Body of pancreas (tissue), 4 donors: ENCODE data around the gene PSMD6. TPM values are rescaled to one million over a fixed set of nuclear protein-coding genes. Genes with fewer than 3 reads are reported as not detected.

Experiments used
- ATAC-seq: fragments of 150-250 bp; one replicate; pipeline ENCODE4 v1.9.1; 2016
- DNase-seq, 4 donors: peaks; one replicate each; pipeline ENCODE4 v3.0.0-alpha.2; 2019
- H3K27ac ChIP-seq, 4 donors: fragments of 200-600 bp; sonication (generic); 1 replicate in 3 of 4; 2 replicates in 1 of 4; pipeline versions ENCODE4 v1.5.1 to v1.6.1; 2016 to 2019; ENCODE audit warnings: mild to moderate bottlenecking in 1 of 4, mixed read lengths in 1 of 4, moderate library complexity in 1 of 4
- H3K27me3 ChIP-seq, 2 donors: fragments of 200-600 bp; sonication (generic); one replicate each; pipeline ENCODE4 v1.6.0; 2016; ENCODE audit warnings: mild to moderate bottlenecking in 1 of 2
- H3K36me3 ChIP-seq, 2 donors: fragments of 200-600 bp; sonication (generic); replicated peaks in 1 of 2; 2 replicates each; pipeline ENCODE4 v1.5.1; 2016; ENCODE audit warnings: low read depth in 2 of 2; ENCODE audit not compliant: insufficient read depth in 1 of 2
- H3K4me1 ChIP-seq: fragments of 200-600 bp; sonication (generic); one replicate; pipeline ENCODE4 v1.6.0; 2016
- H3K4me3 ChIP-seq, 2 donors: fragments of 200-600 bp; sonication (generic); 1 replicate in 1 of 2; 2 replicates in 1 of 2; pipeline ENCODE4 v1.5.1; 2016 to 2019
- H3K9me3 ChIP-seq, 3 donors: fragments of 200-600 bp; sonication (generic); 1 replicate in 2 of 3; 2 replicates in 1 of 3; pipeline ENCODE4 v1.5.1; 2016
- POLR2A ChIP-seq, 3 donors: fragments of 450-650 bp; IDR thresholded peaks; one replicate each; pipeline ENCODE4 v1.6.1; 2016; ENCODE audit warnings: antibody characterized with exemption in 3 of 3, mild to moderate bottlenecking in 2 of 3
- WGBS, 2 donors: methylation state at CpG; one replicate each; pipeline ENCODE4 v1.1.5; 2017; 5-methylcytosine and 5-hydroxymethylcytosine counted together
- intact Hi-C: fragments of 100-400 bp; cut with DNase I; formaldehyde crosslinking; loops from one replicate; pipeline ENCODE4 v1.15.1; 2023
- total RNA-seq, 2 donors: library from RNA; depleted of rRNA; stranded (reverse); fragments of >200 nt; gene quantifications; one replicate each; pipeline ENCODE4 v1.1.0, GENCODE V29; 2016
- TF ChIP-seq, protein P1 (sequence below), 7 experiments: fragments of 450-650 bp in 4 of 7; fragments of 200-600 bp in 3 of 7; sonication (generic) in 3 of 7; IDR thresholded peaks; one replicate each; pipeline ENCODE4 v1.5.1; 2016 to 2019; ENCODE audit warnings: antibody characterized with exemption in 7 of 7

The PSMD6 gene
- total RNA-seq, 2 donors from 2014 or later: 88.7 to 98.3 TPM

DNA sequence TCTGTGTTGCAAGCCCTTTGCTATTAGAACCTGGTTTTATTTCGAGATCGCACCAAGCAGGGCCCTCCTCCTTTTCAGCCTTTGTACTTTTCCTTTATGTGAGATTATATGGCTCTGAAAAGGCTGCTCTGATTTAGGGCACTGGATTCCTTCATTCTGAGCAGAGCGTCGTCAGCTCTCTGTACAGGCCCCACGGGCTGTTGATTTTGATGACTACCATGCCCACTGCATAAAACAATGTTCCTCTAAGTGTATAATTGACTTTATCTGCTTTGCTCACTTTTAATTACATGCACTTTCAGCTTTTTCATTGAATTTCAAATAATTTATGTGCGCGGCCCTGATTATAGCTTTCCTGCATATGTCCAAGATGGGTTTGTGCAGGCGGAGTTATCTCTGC is 4.4 kb upstream of the PSMD6 start:
- TF ChIP-seq, protein P1, sequence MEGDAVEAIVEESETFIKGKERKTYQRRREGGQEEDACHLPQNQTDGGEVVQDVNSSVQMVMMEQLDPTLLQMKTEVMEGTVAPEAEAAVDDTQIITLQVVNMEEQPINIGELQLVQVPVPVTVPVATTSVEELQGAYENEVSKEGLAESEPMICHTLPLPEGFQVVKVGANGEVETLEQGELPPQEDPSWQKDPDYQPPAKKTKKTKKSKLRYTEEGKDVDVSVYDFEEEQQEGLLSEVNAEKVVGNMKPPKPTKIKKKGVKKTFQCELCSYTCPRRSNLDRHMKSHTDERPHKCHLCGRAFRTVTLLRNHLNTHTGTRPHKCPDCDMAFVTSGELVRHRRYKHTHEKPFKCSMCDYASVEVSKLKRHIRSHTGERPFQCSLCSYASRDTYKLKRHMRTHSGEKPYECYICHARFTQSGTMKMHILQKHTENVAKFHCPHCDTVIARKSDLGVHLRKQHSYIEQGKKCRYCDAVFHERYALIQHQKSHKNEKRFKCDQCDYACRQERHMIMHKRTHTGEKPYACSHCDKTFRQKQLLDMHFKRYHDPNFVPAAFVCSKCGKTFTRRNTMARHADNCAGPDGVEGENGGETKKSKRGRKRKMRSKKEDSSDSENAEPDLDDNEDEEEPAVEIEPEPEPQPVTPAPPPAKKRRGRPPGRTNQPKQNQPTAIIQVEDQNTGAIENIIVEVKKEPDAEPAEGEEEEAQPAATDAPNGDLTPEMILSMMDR (IDR thresholded peaks at IDR 0.05): no peak
- Histone ChIP-seq H3K4me1 (peaks cover 12% of the 10 kb centered on the region), H3K27ac (no peak overlapping the region), H3K4me3 (no peak overlapping the region), H3K36me3 (no peaks in the 10 kb centered on the region), H3K9me3 (no peaks in the 10 kb centered on the region), H3K27me3 (no peaks in the 10 kb centered on the region)
- intact Hi-C loops: no loop called here
- DNase-seq (no peak), ATAC-seq (no peak)
- 78 to 81% methylated on average over 8 of the region's 8 CpGs for WGBS, 2 donors

DNA sequence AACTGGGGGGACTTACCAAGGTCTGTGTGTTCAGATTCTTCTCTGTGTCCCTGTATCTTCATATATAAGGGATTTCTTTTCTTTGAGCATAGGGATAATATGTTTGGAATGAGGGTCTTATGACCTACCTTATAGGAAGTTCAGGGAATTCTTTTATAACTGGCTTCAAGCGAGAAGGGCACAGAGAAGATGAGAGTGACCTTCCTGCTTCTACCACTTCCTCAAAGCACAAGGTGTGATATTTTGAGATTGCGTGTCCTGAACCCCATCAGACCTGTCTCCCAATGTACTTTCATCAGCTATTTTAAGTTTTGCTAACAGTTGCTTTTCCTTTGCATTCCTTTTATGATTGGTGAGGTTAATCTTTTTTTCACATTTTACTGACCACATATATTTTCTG is 3.1 kb upstream of the PSMD6 start:
- TF ChIP-seq POLR2A (IDR thresholded peaks at IDR 0.05): no peak
- TF ChIP-seq, protein P1 (IDR thresholded peaks at IDR 0.05): no peak
- Histone ChIP-seq H3K27ac (no peak overlapping the region), H3K27me3 (no peaks in the 10 kb centered on the region), H3K36me3 (no peaks in the 10 kb centered on the region), H3K9me3 (no peaks in the 10 kb centered on the region), H3K4me1 (peaks cover 12% of the 10 kb centered on the region), H3K4me3 (no peak overlapping the region)
- 70 to 87% methylated on average over 2 of the region's 2 CpGs for WGBS, 2 donors
- DNase-seq (no peak), ATAC-seq (no peak)
- intact Hi-C loops: no loop called here

DNA sequence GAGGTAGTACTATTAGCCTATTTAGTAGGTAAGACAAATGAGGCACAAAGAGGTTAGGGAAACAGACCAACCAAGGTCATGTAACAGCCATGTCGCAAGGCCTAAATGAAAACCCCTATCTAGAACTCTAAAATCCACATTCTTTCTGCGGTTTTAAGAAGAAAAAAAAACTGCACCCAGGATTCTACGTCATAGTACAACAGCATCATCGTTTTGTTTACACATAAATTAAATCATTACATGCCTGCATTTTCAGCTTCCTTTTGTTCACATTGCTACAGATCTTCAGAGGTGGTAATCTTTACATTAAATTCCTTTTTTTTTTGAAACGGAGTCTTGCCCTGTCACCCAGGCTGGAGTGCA is 548 bp upstream of the PSMD6 start:
- Histone ChIP-seq H3K4me1 (peaks cover 6% of the 10 kb centered on the region), H3K36me3 (no peaks in the 10 kb centered on the region), H3K27me3 (no peaks in the 10 kb centered on the region), H3K9me3 (no peaks in the 10 kb centered on the region), H3K4me3 (no peak overlapping the region), H3K27ac (peak overlapping the region in 3 of 4 donors; percentile 87 to 93 (median 90))
- TF ChIP-seq POLR2A (IDR thresholded peaks at IDR 0.05): no peak
- TF ChIP-seq, protein P1 (IDR thresholded peaks at IDR 0.05): no peak
- ATAC-seq (no peak), DNase-seq (no peak)
- intact Hi-C loops: no loop called here
- WGBS, 2 donors: 40 to 41% methylated on average over 5 of the region's 5 CpGs

DNA sequence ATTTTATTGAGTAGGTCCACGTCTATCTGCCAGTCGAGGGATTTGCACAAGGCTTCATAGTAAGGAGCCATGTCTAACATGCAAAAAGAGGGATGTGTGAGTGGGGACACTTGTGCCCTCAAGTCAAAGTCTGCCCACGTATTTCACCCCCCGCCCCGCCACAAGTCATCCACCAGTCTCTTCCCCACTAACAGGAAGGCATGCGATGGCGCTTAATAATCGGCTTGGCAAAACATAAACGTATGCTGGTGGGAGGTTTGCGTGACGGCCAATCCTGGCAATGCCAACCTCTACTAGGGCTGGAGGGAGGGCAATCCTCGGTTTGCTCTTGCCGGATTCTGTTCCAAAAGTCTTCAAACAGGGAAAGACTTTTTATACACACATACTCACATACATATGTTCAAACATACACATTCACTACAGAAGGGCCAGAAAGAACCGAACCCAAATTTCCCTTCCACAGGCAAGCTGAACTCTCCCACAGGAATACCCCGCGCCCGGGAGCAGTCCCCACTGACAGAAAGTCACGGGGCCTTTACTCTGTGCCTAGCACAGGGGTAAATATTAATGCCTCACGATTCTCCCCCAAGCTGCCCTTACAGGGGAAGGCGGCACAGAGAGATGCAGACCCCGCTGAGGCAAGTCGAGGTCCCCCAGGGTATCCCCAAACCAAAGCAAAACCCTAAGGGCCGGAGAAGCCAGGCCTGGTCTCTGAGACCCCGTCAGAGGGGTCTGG is 675 bp downstream of the PSMD6 start:
- Histone ChIP-seq H3K9me3 (no peaks in the 10 kb centered on the region), H3K4me3 (peak overlapping the region; percentile 66), H3K27ac (peak overlapping the region; percentile 79 to 93 (median 88)), H3K4me1 (peaks cover 14% of the 10 kb centered on the region), H3K27me3 (no peaks in the 10 kb centered on the region), H3K36me3 (peaks cover 0 to 10% of the 10 kb centered on the region in 2 donors)
- intact Hi-C loops: no loop called here
- peak; percentile 55 for ATAC-seq
- peak in 2 of 3 donors; percentile 78 to 86 for TF ChIP-seq POLR2A (IDR thresholded peaks at IDR 0.05)
- TF ChIP-seq, protein P1 (IDR thresholded peaks at IDR 0.05): no peak
- peak; percentile 55 to 83 (median 66) for DNase-seq
- WGBS, 2 donors: 7 to 15% methylated on average over 18 to 24 of the region's 24 CpGs

DNA sequence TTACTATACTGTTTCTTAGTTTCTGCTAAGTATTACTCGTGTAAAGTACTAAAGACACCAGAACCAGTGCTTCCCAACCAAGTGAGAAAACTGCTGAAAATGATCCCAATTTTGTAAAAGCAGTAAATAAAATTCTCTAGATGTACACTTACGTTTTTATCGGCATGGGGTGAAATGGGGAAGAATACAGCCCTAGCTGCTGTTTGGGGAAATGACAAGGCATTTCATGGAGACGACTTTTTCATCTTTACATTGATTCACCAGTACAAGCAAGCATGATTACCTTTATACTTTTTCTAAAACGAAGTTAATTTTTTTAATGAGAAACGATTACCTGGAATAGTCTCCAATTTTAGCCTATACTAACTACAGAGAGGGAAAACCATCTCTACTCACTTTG is 1.4 kb downstream of the PSMD6 start:
- peak overlapping the region; percentile 66 for H3K4me3 ChIP-seq
- no peaks in the 10 kb centered on the region for H3K27me3 ChIP-seq
- intact Hi-C loops: no loop called here
- no peak for TF ChIP-seq POLR2A (IDR thresholded peaks at IDR 0.05)
- TF ChIP-seq, protein P1 (IDR thresholded peaks at IDR 0.05): peak in 3 of 7 experiments; percentile 15 to 41 (median 33)
- peaks cover 21% of the 10 kb centered on the region for H3K4me1 ChIP-seq
- no peak for ATAC-seq
- H3K9me3 ChIP-seq: no peaks in the 10 kb centered on the region
- no peak for DNase-seq
- WGBS, 2 donors: 29 to 31% methylated on average over 6 of the region's 6 CpGs
- peak overlapping the region in 3 of 4 donors; percentile 87 to 93 (median 90) for H3K27ac ChIP-seq
- peaks cover 0 to 15% of the 10 kb centered on the region in 2 donors for H3K36me3 ChIP-seq
